GM18498 (cell line): ENCODE data around the gene NRROS.
A peak's percentile ranks its signal among the peaks of the same experiment; 100 is the strongest.
"Not testable (repeated sequence)": the region's sequence is repeated elsewhere in the genome, so short reads cannot be mapped to it uniquely, and the experiment has no call there.

Experiments
- ATAC-seq: cut with Tn5 transposase; IDR thresholded peaks from one replicate; pipeline ENCODE4 v1.9.1; 2021; ENCODE audit warnings: mild to moderate bottlenecking, moderate library complexity; ENCODE audit not compliant: unreplicated experiment

NRROS gene

DNA sequence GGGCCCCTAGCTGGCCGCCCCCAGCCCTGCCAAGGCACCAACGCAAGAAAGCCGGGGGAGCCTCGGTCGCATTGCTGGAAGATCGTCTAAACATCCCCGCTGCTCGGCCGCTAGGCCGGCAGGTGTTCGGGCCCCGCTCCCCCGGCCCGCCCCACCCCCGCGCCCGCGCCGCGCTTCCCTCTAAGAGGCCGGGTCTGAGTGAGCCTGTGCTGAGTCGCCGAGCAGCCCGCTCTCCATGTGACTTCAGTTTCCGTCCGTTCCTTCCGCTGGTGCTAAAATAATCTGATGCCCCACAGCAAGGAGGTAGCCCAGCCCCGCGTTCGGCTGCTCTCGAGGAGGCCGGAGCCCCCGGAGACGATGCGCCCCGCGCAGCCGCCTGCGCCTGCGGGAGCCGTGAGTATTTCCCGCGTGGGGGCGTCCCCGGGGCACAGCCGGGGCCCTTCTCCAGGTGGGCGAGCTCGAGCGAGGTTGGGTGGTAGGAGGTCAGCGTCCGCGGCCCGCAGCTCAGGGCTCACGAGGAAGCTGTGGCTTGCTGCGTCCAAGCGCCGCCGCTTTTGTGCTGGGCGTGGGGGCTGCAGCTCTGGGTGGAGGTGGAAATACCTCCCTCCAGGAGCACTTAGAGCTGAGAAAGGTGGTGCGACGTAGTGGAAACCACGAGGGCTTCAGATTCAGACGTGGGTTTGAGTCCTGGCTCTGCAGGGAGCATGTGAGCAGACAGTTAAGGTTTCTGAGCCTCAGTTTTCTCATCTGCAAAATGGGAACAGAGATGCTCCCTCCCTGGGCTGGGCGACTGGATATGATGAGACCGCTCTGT lies at the start of gene NRROS:
Gene NRROS, plus strand, starts transcription at position 212 of the 814 bp plus-strand sequence. CDS start 14,846 bp downstream, outside the sequence.
- ATAC-seq, result peak; percentile 34

DNA sequence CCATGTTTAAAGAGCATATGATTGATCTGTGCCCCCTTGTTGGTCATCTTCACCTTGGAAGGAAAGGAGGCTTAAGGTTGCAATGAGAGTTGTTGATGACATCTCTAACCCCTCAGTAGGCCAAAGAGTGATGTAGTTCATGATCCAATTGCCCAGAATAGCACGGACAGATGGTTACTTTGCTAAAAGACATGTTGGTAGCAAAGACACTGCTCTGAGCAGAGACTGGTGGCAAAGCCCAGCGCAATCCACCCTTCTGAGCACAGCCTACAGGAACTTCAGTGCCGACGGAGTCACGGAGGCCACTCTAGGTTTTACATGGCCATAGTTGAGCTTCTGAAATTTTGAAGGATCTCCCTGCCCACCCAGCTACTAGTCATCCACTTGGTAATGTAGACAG lies 49.2 kb upstream of the NRROS start:
- no peak for ATAC-seq

DNA sequence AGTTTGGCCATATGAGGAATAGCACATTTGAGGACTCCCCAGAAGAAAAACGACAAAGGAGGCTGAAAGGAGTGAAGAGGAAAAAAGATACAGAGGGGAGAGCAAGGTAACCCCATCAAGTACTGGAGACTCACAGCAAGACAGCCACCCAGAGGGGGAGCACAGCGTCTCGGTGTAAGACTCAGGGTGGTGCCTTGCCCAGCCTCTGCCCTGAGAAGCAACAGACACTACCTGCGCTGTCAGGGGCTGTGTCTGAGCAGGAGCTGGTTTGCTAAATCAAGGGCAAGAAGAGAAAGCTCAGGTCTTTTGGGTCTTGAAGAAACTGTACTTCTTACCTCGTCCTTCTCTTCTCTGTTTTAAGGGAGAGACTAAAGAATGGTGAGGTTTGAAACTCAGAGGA lies 43.1 kb upstream of the NRROS start:
- ATAC-seq, result no peak

DNA sequence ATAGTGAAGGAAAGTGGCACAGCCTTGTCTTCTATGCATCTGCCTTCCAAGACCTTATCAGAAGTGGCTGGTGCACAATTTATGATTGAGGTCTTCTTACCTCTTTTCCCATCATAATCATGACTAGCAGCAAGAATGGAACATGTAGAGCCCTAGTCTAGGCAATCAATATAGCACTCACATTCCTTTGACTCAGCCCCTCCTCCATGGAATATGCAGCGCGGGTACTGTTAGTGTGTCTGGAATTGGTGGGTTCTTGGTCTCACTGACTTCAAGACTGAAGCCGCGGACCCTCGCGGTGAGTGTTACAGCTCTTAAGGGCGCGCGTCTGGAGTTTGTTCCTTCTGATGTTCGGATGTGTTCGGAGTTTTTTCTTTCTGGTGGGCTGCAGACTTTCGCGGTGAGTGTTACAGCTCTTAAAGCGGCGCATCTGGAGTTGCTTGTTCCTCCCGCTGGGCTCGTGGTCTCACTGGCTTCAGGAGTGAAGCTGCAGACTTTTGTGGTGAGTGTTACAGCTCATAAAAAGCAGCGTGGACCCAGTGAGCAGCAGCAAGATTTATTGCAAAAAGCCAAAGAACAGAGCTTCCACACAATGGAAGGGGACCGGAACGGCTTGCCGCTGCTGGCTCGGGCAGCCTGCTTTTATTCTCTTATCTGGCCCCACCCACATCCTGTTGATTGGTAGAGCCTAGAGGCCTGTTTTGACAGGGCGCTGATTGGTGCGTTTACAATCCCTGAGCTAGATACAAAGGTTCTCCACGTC lies 41.3 kb upstream of the NRROS start:
- ATAC-seq, result not testable (repeated sequence)

DNA sequence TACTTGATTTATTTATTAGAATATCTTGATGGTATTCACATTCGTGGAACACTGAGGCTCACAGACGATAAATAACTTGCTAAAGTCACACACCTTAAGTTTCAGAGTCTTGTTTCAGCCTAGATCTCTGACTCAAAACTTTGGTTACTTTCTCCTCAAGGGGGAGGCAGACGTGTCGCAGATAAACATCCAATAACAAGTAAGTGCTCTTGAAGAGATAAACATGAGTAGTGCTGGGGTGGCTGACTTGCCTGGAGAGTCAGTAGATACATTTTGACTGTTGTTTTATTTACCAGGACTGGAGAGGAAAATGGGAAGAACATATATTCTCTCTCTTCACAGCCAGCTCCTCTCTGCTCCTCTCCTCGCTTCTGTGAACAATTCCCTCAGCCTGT lies 39.8 kb upstream of the NRROS start:
- no peak for ATAC-seq

DNA sequence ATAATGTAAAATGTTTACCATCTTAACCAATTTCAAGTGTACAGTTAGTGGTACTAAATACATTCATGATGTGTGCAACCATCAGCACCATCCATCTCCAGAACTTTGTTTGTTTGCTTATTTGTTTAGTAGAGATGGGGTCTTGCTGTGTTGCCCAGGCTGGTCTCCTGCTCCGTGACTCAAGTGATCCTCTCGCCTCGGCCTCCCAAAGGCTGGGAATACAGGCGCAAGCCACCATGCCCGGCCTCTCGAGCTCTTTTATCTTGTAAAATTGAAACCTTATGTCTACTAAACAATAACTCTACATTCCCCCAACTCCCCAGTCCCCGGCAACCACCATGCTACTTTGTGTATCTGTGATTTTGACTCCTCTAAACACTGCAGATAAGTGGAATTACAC lies 39.1 kb upstream of the NRROS start:
- no peak for ATAC-seq

DNA sequence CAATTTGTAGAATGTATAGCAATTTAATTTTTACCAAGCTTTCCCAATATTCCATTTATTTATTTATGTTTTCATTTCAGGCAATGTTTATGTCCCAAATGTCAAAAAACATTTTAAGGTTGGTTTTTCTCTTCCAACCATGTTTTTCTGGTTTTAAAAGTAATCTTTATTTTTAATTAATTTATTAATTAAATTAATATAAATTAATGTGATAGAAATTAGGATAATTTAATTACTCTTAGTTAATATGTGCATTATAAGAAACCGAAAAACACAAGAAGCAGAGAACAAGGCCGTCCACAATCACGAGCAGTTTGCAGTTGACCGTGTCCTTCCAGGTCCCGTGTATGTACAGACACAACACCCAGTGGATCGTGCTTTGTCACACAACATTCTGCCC lies 36.8 kb upstream of the NRROS start:
- no peak for ATAC-seq

DNA sequence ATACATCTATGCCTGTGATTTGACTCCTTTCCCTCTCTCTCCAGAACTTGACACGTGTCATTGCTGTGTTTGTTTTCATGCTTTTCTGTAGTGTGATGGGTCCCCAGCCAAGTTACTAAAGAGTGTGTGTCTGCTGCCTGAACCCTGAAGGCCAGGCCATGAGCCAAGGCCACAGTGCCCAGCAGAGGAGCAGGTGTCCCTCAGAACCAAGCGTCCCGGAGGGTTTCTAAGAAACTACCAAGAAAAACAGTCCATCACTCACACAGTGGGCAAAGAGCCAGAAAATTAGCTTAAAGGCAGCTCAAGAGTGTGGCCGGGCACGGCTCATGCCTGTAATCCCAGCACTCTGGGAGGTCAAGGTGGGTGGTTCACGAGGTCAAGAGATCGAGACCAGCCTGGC lies 35.8 kb upstream of the NRROS start:
- ATAC-seq, result no peak

DNA sequence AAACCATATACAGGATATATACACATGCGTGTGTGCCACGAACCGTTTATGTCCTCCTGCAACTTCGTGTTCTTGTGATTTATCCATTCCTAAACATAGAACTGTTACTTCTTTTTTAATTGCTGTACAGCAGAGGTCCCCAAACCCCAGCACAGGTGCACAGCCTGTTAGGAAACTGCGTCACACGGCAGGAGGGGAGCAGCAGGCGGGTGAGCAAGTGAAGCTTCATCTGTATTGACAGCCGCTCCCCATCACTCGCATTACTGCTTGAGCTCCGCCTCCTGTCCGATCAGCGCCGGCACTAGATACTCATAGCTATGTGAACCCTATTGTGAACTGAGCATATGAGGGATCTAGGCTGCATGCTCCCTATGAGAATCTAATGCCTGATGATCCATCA lies 34.9 kb upstream of the NRROS start:
- ATAC-seq, result no peak

DNA sequence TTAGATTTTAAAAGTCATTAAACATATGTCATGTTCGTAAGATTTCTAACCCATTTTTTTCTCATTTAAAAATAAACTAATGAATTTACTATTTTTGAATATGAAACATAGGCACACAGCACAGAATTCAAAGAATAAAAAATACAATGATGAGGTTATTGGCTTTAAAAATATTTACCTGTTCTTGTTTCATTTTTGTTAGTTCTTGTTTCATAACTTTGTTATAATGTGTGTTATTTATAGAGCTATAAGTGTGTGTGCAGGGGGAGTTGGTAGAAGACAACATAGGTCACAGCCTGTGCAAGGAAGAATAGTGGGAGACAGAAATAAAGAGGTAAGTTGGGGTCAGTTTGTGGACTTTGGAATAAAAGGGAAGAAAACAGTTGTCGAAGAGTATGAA lies 30.8 kb upstream of the NRROS start:
- no peak for ATAC-seq

DNA sequence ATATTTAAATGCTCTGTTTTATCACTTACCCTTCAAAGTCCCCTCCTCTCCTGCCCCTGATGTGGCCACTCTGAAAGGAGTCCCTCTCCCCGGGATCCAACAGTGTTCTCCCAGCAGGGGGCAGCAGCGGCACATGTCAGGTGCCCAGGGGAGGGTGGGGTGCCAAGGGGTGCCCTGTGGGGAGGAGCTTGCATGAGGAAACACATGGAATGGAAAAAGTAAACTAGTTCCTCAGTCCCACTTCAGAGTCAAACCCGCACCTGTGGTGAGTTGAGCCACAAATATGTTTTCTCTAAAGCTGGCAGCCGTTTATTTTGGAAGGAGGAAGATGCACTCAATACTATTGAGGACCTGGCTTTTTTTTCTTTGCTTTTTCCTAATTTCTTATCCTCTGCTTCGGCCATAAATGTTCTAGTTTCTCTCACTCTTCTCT lies 30.1 kb upstream of the NRROS start:
- peak; percentile 81 for ATAC-seq

DNA sequence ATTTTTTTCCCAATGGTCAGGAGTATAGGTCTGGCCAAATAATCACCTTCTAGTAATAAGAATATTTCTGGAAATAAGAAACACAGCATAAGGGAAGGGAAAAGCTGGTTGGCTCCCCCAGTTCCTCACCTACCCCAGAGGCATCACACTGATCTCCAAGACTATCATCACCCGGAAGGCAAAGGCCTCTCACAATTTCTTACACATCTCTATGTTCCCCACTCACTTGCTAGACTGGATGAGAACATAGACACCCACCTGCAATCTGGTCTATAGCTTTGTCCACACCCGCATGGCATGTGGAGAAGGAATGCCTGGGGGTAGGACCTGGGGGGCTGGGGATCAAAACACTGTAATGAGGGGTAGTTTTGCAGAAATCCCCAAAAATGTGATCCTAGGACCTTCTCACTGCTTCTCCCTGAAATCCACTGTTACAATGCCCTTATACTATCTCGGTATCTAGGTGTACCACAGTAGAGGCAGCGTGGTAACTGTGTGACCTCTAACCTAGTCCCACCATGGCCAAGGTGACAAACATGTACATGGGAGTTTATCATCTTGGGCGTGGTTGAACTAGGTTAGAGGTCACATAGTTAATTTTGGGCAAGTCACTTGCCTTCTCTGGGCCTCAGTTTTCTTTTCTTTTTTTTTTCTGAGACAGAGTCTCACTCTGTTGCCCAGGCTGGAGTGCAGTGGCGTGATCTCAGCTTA lies 29.5 kb upstream of the NRROS start:
- ATAC-seq, result no peak

DNA sequence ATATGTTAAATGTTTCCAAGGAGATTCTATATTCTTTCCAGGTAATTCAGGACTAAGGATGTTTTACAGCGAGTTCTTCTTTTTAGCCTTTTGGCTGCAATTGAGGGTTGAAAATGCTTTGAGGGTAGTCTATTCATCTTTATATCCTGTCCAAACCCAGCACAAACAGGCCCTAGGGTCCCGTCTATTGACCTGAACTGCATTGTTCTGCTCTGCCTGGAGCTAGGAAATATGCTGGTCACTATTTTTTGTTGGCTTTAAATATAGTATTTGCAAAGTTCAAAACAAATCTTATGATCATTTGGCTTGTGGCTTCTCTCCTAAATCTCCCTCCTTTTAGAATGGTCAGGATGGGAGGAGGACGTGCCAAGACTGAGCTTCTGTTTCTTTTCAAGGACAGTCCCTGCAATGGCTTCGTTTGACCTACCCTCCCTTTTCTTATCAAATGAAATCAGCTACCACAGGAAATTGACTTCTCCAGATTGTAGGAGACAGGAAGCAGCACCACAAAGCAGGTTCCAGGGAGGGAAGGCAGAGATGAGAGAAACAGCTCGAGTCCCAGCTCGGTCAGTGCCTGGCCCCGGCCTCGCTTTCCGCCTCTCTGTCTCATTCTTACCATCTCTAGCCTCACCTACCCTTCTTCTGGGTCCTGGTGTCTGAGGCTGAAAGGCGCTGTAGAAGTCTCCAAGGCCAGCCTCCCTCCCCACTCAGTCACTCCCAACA lies 27.6 kb upstream of the NRROS start:
- no peak for ATAC-seq

DNA sequence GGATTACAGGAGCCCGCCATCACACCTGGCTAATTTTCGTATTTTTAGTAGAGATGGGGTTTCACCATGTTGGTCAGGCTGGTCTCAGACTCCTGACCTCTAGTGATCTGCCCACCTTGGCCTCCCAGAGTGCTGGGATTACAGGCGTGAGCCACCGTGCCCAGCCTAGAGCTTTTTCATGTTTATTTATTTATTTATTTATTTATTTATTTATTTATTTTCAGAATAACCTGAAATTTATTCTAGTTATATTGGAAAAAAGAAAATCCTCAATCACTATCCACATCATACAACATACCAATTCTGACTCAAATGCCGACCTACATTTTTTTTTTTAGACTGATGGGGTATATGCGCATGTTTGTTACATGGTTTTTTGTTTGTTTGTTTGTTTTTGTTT lies 24.3 kb upstream of the NRROS start:
- not testable (repeated sequence) for ATAC-seq

DNA sequence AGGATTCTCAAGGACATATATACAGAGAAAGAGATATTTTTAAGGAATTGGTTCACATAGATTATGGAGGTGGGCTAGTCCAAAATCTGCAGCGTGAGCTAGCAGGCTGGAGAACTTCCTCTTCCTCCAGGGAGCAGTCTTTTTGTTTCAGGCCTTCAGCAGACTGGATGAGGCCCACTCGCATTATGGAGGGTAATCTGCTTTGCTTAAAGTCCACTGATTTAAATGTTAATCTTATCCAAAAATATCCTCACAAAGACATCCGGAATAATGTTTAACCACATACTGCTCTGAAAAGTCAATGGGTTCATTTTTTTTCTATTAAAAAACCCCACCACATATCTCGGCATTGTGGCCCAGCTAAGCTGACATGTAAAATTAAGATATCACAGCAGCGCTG lies 22.2 kb upstream of the NRROS start:
- no peak for ATAC-seq

DNA sequence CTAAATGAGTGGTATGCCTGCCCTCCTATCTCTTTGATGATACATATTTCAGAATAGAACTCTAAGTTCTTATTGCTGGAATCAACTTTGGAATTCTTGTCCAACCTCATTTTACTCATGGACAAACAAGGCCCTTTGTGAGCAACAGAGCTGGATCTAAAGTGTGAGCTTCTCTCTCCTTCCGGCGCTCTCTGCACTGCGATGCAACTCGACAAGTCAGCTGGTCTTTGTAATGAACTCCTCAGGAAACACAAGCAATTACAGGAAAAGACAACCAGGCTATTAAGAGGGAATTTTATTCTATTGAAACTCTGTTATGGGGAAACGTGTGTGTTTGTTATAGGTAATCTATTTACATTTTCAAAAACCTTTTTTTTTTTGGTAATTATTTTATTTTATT lies 20.3 kb upstream of the NRROS start:
- ATAC-seq, result no peak

DNA sequence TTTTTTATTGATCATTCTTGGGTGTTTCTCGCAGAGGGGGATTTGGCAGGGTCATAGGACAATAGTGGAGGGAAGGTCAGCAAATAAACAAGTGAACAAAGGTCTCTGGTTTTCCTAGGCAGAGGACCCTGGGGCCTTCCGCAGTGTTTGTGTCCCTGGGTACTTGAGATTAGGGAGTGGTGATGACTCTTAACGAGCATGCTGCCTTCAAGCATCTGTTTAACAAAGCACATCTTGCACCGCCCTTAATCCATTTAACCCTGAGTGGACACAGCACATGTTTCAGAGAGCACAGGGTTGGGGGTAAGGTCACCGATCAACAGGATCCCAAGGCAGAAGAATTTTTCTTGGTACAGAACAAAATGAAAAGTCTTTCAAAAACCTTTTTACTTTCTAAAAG lies 19.9 kb upstream of the NRROS start:
- not testable (repeated sequence) for ATAC-seq

DNA sequence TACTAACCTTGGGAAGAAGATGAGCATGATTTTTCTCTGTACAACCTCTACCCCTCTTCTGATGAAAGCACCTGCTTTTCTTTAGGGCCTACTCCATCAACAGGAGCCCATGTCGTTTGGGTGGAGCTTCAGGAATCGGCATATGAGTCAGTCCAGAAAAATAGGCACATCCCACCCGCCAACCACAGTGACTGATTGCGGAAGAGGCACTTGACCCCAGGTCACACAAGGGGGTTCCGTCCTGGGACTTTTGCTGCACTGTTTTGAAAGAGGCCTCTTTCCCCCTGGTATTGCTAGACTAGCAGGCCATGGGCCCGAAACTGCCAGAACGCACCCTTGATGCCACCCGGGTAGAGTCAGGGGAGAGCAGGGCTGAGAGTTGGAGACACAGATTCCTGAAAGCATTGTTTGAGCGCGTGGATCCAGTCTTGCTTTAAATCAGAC lies 19.3 kb upstream of the NRROS start:
- no peak for ATAC-seq

DNA sequence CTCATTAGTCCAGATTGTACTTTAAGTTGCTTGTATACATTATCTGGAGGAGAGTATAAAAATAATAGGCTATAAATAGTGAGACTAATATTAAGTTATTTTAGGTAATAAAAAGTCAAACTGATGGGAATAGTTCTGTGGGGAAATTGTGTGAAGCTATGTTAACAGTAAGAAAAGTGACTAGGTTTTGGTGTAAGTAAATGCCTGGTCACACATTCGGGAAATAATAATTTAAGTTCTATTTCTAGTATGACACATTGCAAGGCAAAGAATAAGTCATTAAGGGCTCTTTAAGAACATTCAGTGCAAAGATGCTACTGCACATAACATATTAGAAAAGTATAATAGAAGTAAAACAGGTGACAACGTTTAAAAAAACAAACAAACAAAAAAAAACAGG lies 18.8 kb upstream of the NRROS start:
- ATAC-seq, result no peak

DNA sequence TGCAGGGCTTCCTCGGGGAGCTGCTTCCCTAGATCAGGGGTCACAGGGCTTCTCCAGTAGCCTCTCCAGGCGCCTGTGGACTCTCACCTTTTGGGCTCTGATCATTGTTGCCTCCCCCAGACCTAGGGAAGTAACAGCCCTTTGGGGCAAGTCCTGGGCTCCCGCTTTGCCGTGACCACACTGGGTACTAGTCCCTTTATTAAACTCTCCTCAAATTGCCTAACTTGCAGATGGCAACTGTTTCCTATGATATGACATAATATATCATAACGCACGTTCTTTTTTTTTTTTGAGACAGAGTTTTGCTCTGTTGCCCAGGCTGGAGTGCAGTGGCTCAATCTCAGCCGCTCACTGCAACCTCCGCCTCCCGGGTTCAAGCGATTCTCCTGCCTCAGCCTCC lies 17.9 kb upstream of the NRROS start:
- no peak for ATAC-seq
